ENCODE data around the gene TBC1D16.

Gene TBC1D16

GRCh38 chr17:79955167-79955549 lies 80.5 kb downstream of the TBC1D16 start:
- TF ChIP-seq CTCF (IDR thresholded peaks at IDR 0.05; ENCODE audit: low read depth, low read length) = no peak
- no peak for DNase-seq (ENCODE audit: low read depth in 2 of 2)

GRCh38 chr17:79954281-79955166 lies 81.1 kb downstream of the TBC1D16 start:
- DNase-seq (ENCODE audit: low read depth in 2 of 2) = no peak
- no peak for TF ChIP-seq CTCF (IDR thresholded peaks at IDR 0.05; ENCODE audit: low read depth, low read length)
- H3K4me3 ChIP-seq (replicated peaks in 1 of 2; ENCODE audit: low read depth in 2 of 2, low read length in 2 of 2) = no peak overlapping the region

More at GRCh38 chr17:79955167-79955549, 80.5 kb downstream of the TBC1D16 start:
- no peak overlapping the region for H3K4me3 ChIP-seq (replicated peaks in 1 of 2; ENCODE audit: low read depth in 2 of 2, low read length in 2 of 2)

DNA sequence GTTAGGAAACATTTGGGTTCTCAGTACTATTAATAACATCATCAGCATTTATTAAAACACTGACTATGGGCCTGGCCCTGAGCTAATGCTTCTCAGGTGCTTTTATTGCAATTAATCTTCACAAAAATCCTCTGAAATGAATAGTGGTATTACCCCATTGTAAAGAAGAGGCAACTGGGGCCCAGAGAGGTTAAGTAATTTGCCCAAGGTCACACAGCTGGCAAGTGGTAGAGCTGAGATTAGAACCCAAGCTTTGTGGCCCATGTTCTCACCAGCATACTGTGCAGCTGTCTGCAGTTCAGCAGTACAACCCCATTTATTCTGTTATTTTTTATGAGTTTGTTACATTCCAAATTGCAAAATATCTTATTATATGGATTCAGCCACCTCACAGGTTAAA lies 82.3 kb downstream of the TBC1D16 start:
- TF ChIP-seq CTCF (IDR thresholded peaks at IDR 0.05; ENCODE audit: low read depth, low read length) = no peak
- DNase-seq (ENCODE audit: low read depth in 2 of 2) = no peak
- H3K4me3 ChIP-seq (replicated peaks in 1 of 2; ENCODE audit: low read depth in 2 of 2, low read length in 2 of 2) = no peak overlapping the region

- DNase-seq (ENCODE audit: low read depth in 2 of 2) = no peak
- no peak overlapping the region for H3K4me3 ChIP-seq (replicated peaks in 1 of 2; ENCODE audit: low read depth in 2 of 2, low read length in 2 of 2)
- TF ChIP-seq CTCF (IDR thresholded peaks at IDR 0.05; ENCODE audit: low read depth, low read length) = no peak
Measured at GRCh38 chr17:79952901-79953300, 82.8 kb downstream of the TBC1D16 start.

GRCh38 chr17:79952265-79952877 lies 83.3 kb downstream of the TBC1D16 start:
- no peak for TF ChIP-seq CTCF (IDR thresholded peaks at IDR 0.05; ENCODE audit: low read depth, low read length)
- DNase-seq (ENCODE audit: low read depth in 2 of 2) = no peak
- H3K4me3 ChIP-seq (replicated peaks in 1 of 2; ENCODE audit: low read depth in 2 of 2, low read length in 2 of 2) = no peak overlapping the region

DNA sequence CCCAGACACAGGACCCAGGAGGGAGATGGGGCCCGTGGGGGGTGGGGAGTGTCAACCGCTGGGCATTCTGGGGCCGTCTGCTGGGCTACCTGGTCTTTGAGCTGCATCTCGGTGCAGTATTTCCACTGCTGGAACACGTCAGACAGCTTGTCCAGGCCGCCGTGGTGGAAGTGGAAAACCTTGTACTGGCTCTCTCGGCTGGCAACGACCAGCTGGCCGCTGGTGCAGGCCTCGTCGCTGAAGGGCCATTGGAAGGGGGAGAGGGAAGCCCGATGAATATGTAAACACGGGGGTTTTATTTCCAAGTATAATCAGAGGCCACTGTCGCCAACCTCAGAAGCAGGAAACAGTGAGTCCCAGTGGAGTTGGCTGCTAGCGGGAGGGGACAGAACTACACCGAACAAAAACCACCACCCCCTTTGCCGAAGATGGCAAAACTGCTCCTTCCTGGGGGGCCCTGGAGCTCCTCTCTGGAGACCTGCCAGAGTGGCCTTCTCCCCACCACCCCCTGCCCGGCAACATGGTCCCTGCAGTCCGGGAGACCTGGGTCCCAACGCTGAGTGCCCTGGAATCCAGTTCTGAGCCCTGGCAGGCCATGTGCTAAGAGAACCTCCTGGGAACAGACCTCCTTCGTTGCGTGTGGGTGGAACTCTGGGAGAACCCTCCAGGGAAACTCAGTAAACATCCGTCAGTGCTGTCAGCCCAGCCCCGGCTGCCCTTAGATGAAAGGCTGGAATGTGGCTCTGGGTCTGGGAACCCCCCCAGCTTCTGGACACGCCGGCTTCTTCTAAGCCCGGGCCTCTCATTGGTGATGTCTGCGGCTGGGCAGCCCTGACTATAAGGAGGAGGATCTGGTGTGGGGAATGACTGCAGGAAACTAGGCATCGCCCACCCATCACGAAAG lies 84.1 kb downstream of the TBC1D16 start:
- no peak overlapping the region for H3K4me3 ChIP-seq (replicated peaks in 1 of 2; ENCODE audit: low read depth in 2 of 2, low read length in 2 of 2)
- DNase-seq (ENCODE audit: low read depth in 2 of 2) = peak; percentile 85 to 93
- no peak for TF ChIP-seq CTCF (IDR thresholded peaks at IDR 0.05; ENCODE audit: low read depth, low read length)
